ENCODE data around the gene CMA1. TPM values are rescaled to one million over a fixed set of nuclear protein-coding genes. Genes with fewer than 3 reads are reported as not detected.
"Not testable (repeated sequence)": the region's sequence is repeated elsewhere in the genome, so short reads cannot be mapped to it uniquely, and the experiment has no call there.

CMA1 gene
- total RNA-seq, 1 experiment from 2014 or later, result not detected

GRCh38 chr14:24534286-24534685, 26.2 kb upstream of the CMA1 start:
- no peaks in the 10 kb centered on the region for H3K36me3 Mint-ChIP-seq (ENCODE audit: insufficient read depth, unreplicated experiment)
- no peaks in the 10 kb centered on the region for H3K9me3 Mint-ChIP-seq (ENCODE audit: low read depth, unreplicated experiment)
- no peaks in the 10 kb centered on the region for H3K4me1 Mint-ChIP-seq (ENCODE audit: low read depth, unreplicated experiment)
- H3K27me3 Mint-ChIP-seq (ENCODE audit: unreplicated experiment), result peaks cover 21% of the 10 kb centered on the region
- intact Hi-C loops (cut with micrococcal nuclease; ENCODE audit: unreplicated experiment), result no loop called here
- TF ChIP-seq CTCF (IDR thresholded peaks at IDR 0.05; ENCODE audit: unreplicated experiment), result no peak
- no peak overlapping the region for H3K4me3 Mint-ChIP-seq (ENCODE audit: low read depth, unreplicated experiment)
- no peak overlapping the region for H3K27ac Mint-ChIP-seq (ENCODE audit: unreplicated experiment)
- CTCF ChIA-PET, result no interaction called here
- no TSS peak for BruUV-seq (replicated peaks)
- no peak for DNase-seq

- H3K27ac Mint-ChIP-seq (ENCODE audit: unreplicated experiment); DNase-seq; CTCF ChIA-PET; intact Hi-C loops (cut with micrococcal nuclease; ENCODE audit: unreplicated experiment); H3K4me3 Mint-ChIP-seq (ENCODE audit: low read depth, unreplicated experiment); H3K4me1 Mint-ChIP-seq (ENCODE audit: low read depth, unreplicated experiment); H3K9me3 Mint-ChIP-seq (ENCODE audit: low read depth, unreplicated experiment); BruUV-seq (replicated peaks); H3K36me3 Mint-ChIP-seq (ENCODE audit: insufficient read depth, unreplicated experiment): not testable (repeated sequence)
- peaks cover 31% of the 10 kb centered on the region for H3K27me3 Mint-ChIP-seq (ENCODE audit: unreplicated experiment)
Measured at GRCh38 chr14:24525877-24526620, 18.0 kb upstream of the CMA1 start.

- peaks cover 5% of the 10 kb centered on the region for H3K4me1 Mint-ChIP-seq (ENCODE audit: low read depth, unreplicated experiment)
- H3K27ac Mint-ChIP-seq (ENCODE audit: unreplicated experiment), result no peak overlapping the region
- H3K36me3 Mint-ChIP-seq (ENCODE audit: insufficient read depth, unreplicated experiment), result no peaks in the 10 kb centered on the region
- no peak for DNase-seq
- peaks cover 42% of the 10 kb centered on the region for H3K27me3 Mint-ChIP-seq (ENCODE audit: unreplicated experiment)
- H3K9me3 Mint-ChIP-seq (ENCODE audit: low read depth, unreplicated experiment), result peaks cover 5% of the 10 kb centered on the region
- no peak for TF ChIP-seq CTCF (IDR thresholded peaks at IDR 0.05; ENCODE audit: unreplicated experiment)
- CTCF ChIA-PET, result no interaction called here
- BruUV-seq (replicated peaks), result no TSS peak
- H3K4me3 Mint-ChIP-seq (ENCODE audit: low read depth, unreplicated experiment), result no peak overlapping the region
- intact Hi-C loops (cut with micrococcal nuclease; ENCODE audit: unreplicated experiment), result no loop called here
Measured at GRCh38 chr14:24518851-24519250, 10.8 kb upstream of the CMA1 start.

- no peak for DNase-seq
- intact Hi-C loops (cut with micrococcal nuclease; ENCODE audit: unreplicated experiment), result no loop called here
- Mint-ChIP-seq H3K4me3 (ENCODE audit: low read depth, unreplicated experiment) (no peak overlapping the region), H3K9me3 (ENCODE audit: low read depth, unreplicated experiment) (peaks cover 5% of the 10 kb centered on the region), H3K27me3 (ENCODE audit: unreplicated experiment) (peaks cover 29% of the 10 kb centered on the region), H3K36me3 (ENCODE audit: insufficient read depth, unreplicated experiment) (no peaks in the 10 kb centered on the region), H3K27ac (ENCODE audit: unreplicated experiment) (no peak overlapping the region), H3K4me1 (ENCODE audit: low read depth, unreplicated experiment) (peaks cover 6% of the 10 kb centered on the region)
- BruUV-seq (replicated peaks), result no TSS peak
- CTCF ChIA-PET, result no interaction called here
- TF ChIP-seq CTCF (IDR thresholded peaks at IDR 0.05; ENCODE audit: unreplicated experiment), result no peak
Measured at GRCh38 chr14:24514209-24514608, 6.1 kb upstream of the CMA1 start.

- intact Hi-C loops (cut with micrococcal nuclease; ENCODE audit: unreplicated experiment), result no loop called here
- H3K4me1 Mint-ChIP-seq (ENCODE audit: low read depth, unreplicated experiment), result peaks cover 6% of the 10 kb centered on the region
- CTCF ChIA-PET, result interaction anchor here (0.6 kb wide), 1 partner anchor 51 kb away, joined by 3 read pairs; no protein-coding TSS in a partner anchor
- peaks cover 5% of the 10 kb centered on the region for H3K9me3 Mint-ChIP-seq (ENCODE audit: low read depth, unreplicated experiment)
- H3K27ac Mint-ChIP-seq (ENCODE audit: unreplicated experiment), result no peak overlapping the region
- H3K4me3 Mint-ChIP-seq (ENCODE audit: low read depth, unreplicated experiment), result no peak overlapping the region
- DNase-seq, result no peak
- no peak for TF ChIP-seq CTCF (IDR thresholded peaks at IDR 0.05; ENCODE audit: unreplicated experiment)
- BruUV-seq (replicated peaks), result no TSS peak
- no peaks in the 10 kb centered on the region for H3K36me3 Mint-ChIP-seq (ENCODE audit: insufficient read depth, unreplicated experiment)
- peaks cover 29% of the 10 kb centered on the region for H3K27me3 Mint-ChIP-seq (ENCODE audit: unreplicated experiment)
Measured at GRCh38 chr14:24513009-24513408, 4.9 kb upstream of the CMA1 start.
